ENCODE data around the gene TNIK. TPM values are rescaled to one million over a fixed set of nuclear protein-coding genes. Genes with fewer than 3 reads are reported as not detected.

TNIK gene
- total and polyA plus RNA-seq, 10 of the 15 experiments (the other 5 are each of a cell fraction or from before 2014, with no cell fraction given), result 13.9 to 74.3 (median 48.2) TPM

- BruUV-seq (replicated peaks), result no TSS peak
Observed at GRCh38 chr3:171250444-171250843, 209.8 kb downstream of the TNIK start.

More at GRCh38 chr3:171250444-171250843, 209.8 kb downstream of the TNIK start:
- Histone ChIP-seq H3K27me3 (replicated peaks in 1 of 2; ENCODE audit: control insufficient read depth in 2 of 2, insufficient read depth in 2 of 2, low read length in 1 of 2) (no peaks in the 10 kb centered on the region), H3K9me3 (replicated peaks; ENCODE audit: control insufficient read depth, insufficient read depth, low read length) (no peaks in the 10 kb centered on the region; the same call in 1 of the 3 replicates), H3K9ac (ENCODE audit: control insufficient read depth, insufficient read depth, low read length) (peak overlapping the region; percentile 33; the same call in 1 of the 2 replicates), H3K36me3 (ENCODE audit: control insufficient read depth in 2 of 2, insufficient read depth in 2 of 2, low read length in 1 of 2) (0 out of 4 replicates have a peak, but pooled peaks cover 0 to 4% of the 10 kb centered on the region in 2 experiments), H2AFZ (ENCODE audit: control insufficient read depth, low read depth, low read length) (no peak overlapping the region), H3K27ac (ENCODE audit: control insufficient read depth, insufficient read depth) (peak overlapping the region; percentile 80), H3K4me2 (ENCODE audit: control insufficient read depth, insufficient read depth) (peak overlapping the region; percentile 21), H3K4me3 (peak overlapping the region; percentile 33; the same call in 1 of the 2 replicates), H3K4me1 (ENCODE audit: control insufficient read depth, insufficient read depth, low read length) (peaks cover 84% of the 10 kb centered on the region), H3K79me2 (ENCODE audit: control insufficient read depth, insufficient read depth, low read length) (peaks cover 88% of the 10 kb centered on the region), H4K20me1 (ENCODE audit: control insufficient read depth, insufficient read depth) (no peaks in the 10 kb centered on the region)
- TF ChIP-seq SIN3A (IDR thresholded peaks at IDR 0.05; ENCODE audit: low read depth, low read length) (no peak), TCF7 (IDR thresholded peaks at IDR 0.05; ENCODE audit: borderline replicate concordance) (no peak), PKNOX1 (IDR thresholded peaks at IDR 0.05) (peak; percentile 36; the same call in 1 of the 2 replicates), JUND (IDR thresholded peaks at IDR 0.05; ENCODE audit: low read depth, low read length) (no peak), WRNIP1 (IDR thresholded peaks at IDR 0.05; ENCODE audit: borderline replicate concordance, low read depth, low read length) (no peak), RUNX3 (IDR thresholded peaks at IDR 0.05; ENCODE audit: low read length) (peak; percentile 48), ASH2L (IDR thresholded peaks at IDR 0.05; ENCODE audit: borderline replicate concordance, low read depth) (no peak)
- in situ Hi-C loops (cut with MboI) (no loop called here), intact Hi-C loops (cut with micrococcal nuclease; ENCODE audit: unreplicated experiment) (loop anchor here (10.0 kb wide), 2 partner anchors 66 to 314 kb away; no protein-coding TSS in a partner anchor)
- DNase-seq (ENCODE audit: low read depth, low spot score) (no peak), FAIRE-seq (no peak), ATAC-seq (no peak)
- ChIA-PET SMC1A (ENCODE audit: uncharacterized antibody, unreplicated experiment) (interaction anchor here (0.9 to 23.0 kb wide), 24 partner anchors 7 to 316 kb away, joined by 3 to 657 read pairs (median 6); no protein-coding TSS in a partner anchor), POLR2A (interaction anchor here (0.8 to 3.6 kb wide), 11 partner anchors 8 to 208 kb away, joined by 3 to 22 read pairs (median 4); no protein-coding TSS in a partner anchor), CTCF (interaction anchor here (1.0 to 4.3 kb wide), 12 partner anchors 8 to 98 kb away, joined by 3 to 25 read pairs (median 6); no protein-coding TSS in a partner anchor), RAD21 (ENCODE audit: unreplicated experiment) (interaction anchor here (1.0 to 6.5 kb wide), 12 partner anchors 6 to 98 kb away, joined by 3 to 48 read pairs (median 23); no protein-coding TSS in a partner anchor)
- WGBS (ENCODE audit: insufficient coverage, insufficient replicate concordance, low lambda C conversion rate, missing lambda C conversion rate), result 2% methylated on average over 2 of the region's 2 CpGs

Measured in GM12878 (cell line).